Measurements from ENCODE around the gene SPATA32.
A peak's percentile ranks its signal among the peaks of the same experiment; 100 is the strongest.

SPATA32 gene

DNA sequence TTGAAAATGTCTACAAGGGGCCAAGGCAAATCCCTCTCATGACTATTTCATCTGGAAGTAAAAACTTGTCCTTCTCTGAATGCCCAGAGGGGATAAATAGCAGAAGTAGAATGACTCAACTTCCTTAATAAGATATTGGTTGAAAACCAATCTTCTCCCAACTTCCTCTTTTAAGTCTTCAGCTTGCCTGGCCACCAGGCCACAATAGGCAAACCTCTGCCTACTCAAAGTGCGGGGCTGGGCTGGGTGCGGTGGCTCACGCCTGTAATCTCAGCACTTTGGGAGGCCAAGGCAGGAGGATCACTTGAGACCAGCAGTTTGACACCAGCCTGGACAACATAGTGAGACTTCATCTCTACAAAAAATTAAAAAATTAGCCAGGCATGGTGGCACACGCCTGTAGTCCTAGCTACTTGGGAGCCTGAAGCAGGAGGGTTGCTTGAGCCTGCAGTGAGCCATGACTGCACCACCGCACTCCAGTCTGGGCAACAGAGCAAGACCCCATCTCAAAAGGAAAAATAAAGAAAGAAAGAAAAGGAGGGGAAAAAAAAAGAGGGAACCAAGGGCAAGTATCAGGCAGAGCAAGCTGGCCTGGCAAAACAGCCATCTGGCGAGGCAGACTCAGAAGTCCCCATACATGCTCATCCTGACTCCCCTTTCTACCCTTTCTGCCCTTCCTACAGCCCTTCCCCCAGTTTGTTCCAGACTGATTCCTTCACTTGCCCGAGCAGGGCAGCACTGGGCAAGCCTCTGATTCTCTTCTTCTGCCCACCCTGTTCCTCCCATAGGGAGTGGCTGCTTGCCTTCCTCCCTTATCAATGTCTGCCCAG is 34.3 kb upstream of the SPATA32 start:
- no peak for TF ChIP-seq Cebpa-rat (IDR thresholded peaks at IDR 0.05)
- Histone ChIP-seq H3K9me3 (no peaks in the 10 kb centered on the region), H3K27me3 (no peaks in the 10 kb centered on the region), H3K36me3 (peaks cover 21% of the 10 kb centered on the region; the same call in 1 of the 2 replicates), H3K4me3 (no peak overlapping the region; the same call in 1 of the 2 replicates), H3K9ac (no peak overlapping the region), H4K20me1 (peaks cover 48% of the 10 kb centered on the region; the same call in 1 of the 2 replicates), H3K27ac (peak overlapping the region; percentile 90), H3K4me2 (peak overlapping the region; percentile 92), H3K4me1 (peaks cover 100% of the 10 kb centered on the region)

GRCh38 chr17:45294506-45294905 is 32.6 kb upstream of the SPATA32 start:
- peak overlapping the region; percentile 92 for H3K4me2 ChIP-seq
- no peak for TF ChIP-seq Cebpa-rat (IDR thresholded peaks at IDR 0.05)
- H4K20me1 ChIP-seq = peaks cover 48% of the 10 kb centered on the region; the same call in 1 of the 2 replicates
- H3K27me3 ChIP-seq = no peaks in the 10 kb centered on the region
- no peaks in the 10 kb centered on the region for H3K9me3 ChIP-seq
- peak overlapping the region; percentile 90 for H3K27ac ChIP-seq
- no peak overlapping the region for H3K4me3 ChIP-seq
- H3K36me3 ChIP-seq = peaks cover 35% of the 10 kb centered on the region
- H3K4me1 ChIP-seq = peaks cover 100% of the 10 kb centered on the region
- 0 out of 2 replicates have a peak overlapping the region, but pooled peaks have one; percentile 42 for H3K9ac ChIP-seq

GRCh38 chr17:45293413-45294211 is 31.7 kb upstream of the SPATA32 start:
- no peak for TF ChIP-seq Cebpa-rat (IDR thresholded peaks at IDR 0.05)
- peaks cover 35% of the 10 kb centered on the region for H3K36me3 ChIP-seq
- H4K20me1 ChIP-seq = peaks cover 41% of the 10 kb centered on the region; the same call in 1 of the 2 replicates
- no peaks in the 10 kb centered on the region for H3K9me3 ChIP-seq
- H3K4me2 ChIP-seq = peak overlapping the region; percentile 92
- peak overlapping the region; percentile 42; the same call in 1 of the 2 replicates for H3K9ac ChIP-seq
- peaks cover 100% of the 10 kb centered on the region for H3K4me1 ChIP-seq
- H3K27ac ChIP-seq = peak overlapping the region; percentile 90
- H3K4me3 ChIP-seq = no peak overlapping the region
- no peaks in the 10 kb centered on the region for H3K27me3 ChIP-seq

DNA sequence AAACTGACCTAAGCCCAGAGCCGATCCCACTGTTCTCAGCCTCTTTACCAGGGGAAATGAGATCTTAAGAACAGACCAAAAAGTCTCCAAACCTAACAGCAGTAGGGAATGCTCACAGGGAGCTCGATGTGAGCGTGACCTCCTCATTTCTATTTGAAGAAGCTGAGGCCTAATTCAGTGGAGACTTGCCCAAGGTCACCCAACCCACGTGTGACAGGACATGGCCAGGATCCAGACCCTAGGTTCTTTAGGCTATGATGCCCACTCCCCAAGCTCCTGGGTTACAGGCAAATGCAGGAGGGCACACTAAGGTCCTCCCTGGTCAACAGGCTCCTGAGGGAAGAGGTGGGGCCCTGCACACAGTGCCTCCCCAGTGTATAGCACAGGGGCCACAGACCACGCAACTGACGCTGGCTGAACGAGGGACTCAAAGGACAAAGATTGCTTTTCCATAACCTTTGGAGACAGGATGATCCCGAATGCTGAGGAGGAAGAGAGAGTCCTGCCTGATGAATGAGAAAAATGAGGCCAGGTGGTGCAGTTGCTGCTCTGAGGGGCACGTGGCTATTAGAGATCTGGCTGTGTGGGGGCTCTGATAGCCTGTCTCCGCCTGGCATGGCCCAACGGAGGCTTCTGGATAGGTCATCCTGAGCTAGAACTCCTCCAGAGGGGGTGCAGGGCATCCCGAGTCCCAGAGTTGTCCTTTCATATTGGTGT is 31.0 kb upstream of the SPATA32 start:
- Histone ChIP-seq H3K27me3 (no peaks in the 10 kb centered on the region), H3K4me3 (no peak overlapping the region), H3K4me2 (peak overlapping the region; percentile 92), H3K4me1 (peaks cover 100% of the 10 kb centered on the region), H3K36me3 (peaks cover 36% of the 10 kb centered on the region), H4K20me1 (peaks cover 38% of the 10 kb centered on the region; the same call in 1 of the 2 replicates), H3K9me3 (no peaks in the 10 kb centered on the region), H3K9ac (peak overlapping the region; percentile 42), H3K27ac (peak overlapping the region; percentile 90)
- no peak for TF ChIP-seq Cebpa-rat (IDR thresholded peaks at IDR 0.05)

DNA sequence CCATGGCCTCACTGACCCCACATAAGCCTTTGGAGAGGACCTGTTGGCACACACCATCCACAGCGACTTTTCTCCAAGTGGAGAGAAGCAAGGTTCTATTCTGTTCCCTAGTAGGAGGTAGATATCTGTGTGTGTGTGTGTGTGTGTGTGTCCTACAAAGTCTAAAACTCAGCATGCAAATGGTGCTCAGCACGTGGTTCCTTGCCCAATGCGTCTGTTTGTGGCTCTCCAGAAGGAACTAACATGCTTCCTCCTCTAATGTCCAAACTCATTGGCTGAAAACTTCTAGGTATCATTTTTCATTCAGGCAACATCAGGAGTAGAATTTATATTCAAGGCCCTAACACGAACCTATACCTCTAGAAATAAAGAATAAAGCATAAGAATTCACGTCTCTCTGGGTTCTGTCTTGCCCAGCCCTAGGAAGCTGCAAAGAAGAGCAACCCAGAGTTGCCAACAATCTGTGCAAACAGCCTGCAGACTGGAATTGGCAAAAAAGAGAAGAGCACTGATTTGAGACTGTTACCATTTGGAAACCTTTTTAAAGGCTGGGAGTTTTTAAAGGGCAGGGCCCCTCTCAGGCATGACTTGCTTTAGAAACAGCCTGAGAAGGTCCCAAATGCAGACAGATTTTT is 29.4 kb upstream of the SPATA32 start:
- H3K9ac ChIP-seq = peak overlapping the region; percentile 62; the same call in 1 of the 2 replicates
- H3K4me2 ChIP-seq = peak overlapping the region; percentile 92
- TF ChIP-seq Cebpa-rat (IDR thresholded peaks at IDR 0.05) = no peak
- peaks cover 38% of the 10 kb centered on the region; the same call in 1 of the 2 replicates for H4K20me1 ChIP-seq
- H3K4me1 ChIP-seq = peaks cover 95% of the 10 kb centered on the region
- H3K4me3 ChIP-seq = no peak overlapping the region
- no peaks in the 10 kb centered on the region for H3K9me3 ChIP-seq
- peak overlapping the region; percentile 90 for H3K27ac ChIP-seq
- no peaks in the 10 kb centered on the region for H3K27me3 ChIP-seq
- peaks cover 52% of the 10 kb centered on the region for H3K36me3 ChIP-seq

GRCh38 chr17:45290269-45290765 is 28.4 kb upstream of the SPATA32 start:
- peak overlapping the region; percentile 90 for H3K27ac ChIP-seq
- H3K4me2 ChIP-seq = peak overlapping the region; percentile 92
- H3K9ac ChIP-seq = peak overlapping the region; percentile 62
- peaks cover 86% of the 10 kb centered on the region for H3K4me1 ChIP-seq
- H4K20me1 ChIP-seq = peaks cover 31% of the 10 kb centered on the region; the same call in 1 of the 2 replicates
- peaks cover 59% of the 10 kb centered on the region for H3K36me3 ChIP-seq
- H3K4me3 ChIP-seq = 0 out of 2 replicates have a peak overlapping the region, but pooled peaks have one; percentile 36
- TF ChIP-seq Cebpa-rat (IDR thresholded peaks at IDR 0.05) = no peak
- no peaks in the 10 kb centered on the region for H3K27me3 ChIP-seq
- no peaks in the 10 kb centered on the region for H3K9me3 ChIP-seq

- peaks cover 28% of the 10 kb centered on the region; the same call in 1 of the 2 replicates for H4K20me1 ChIP-seq
- no peak for TF ChIP-seq Cebpa-rat (IDR thresholded peaks at IDR 0.05)
Observed at GRCh38 chr17:45289301-45290268, 27.7 kb upstream of the SPATA32 start.

DNA sequence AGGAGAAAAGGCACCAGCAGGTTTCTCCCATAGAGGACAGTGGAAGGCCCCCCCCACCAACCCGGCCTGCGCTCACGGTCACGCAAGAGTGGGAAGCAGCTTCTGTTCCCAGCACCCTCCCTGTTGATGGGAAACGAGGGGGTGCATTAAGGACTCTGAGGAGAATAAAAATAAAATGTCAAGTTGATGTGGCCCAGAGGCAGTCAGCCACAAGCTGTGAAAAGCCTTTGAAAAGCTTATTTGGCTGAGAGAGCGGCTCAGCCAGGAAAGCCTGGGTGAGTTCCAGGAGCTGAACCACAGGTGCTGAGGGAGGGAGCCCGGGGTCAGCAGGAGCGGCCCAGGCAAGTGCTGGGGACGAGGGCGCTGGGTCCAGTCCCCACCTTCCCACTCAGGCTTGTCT is 26.9 kb upstream of the SPATA32 start:
- Histone ChIP-seq H3K4me1 (peaks cover 81% of the 10 kb centered on the region), H3K9me3 (no peaks in the 10 kb centered on the region), H4K20me1 (peaks cover 25% of the 10 kb centered on the region; the same call in 1 of the 2 replicates), H3K36me3 (peaks cover 65% of the 10 kb centered on the region), H3K9ac (peak overlapping the region; percentile 62), H3K27me3 (no peaks in the 10 kb centered on the region), H3K4me3 (peak overlapping the region; percentile 36; the same call in 1 of the 2 replicates), H3K27ac (peak overlapping the region; percentile 90), H3K4me2 (peak overlapping the region; percentile 92)
- TF ChIP-seq Cebpa-rat (IDR thresholded peaks at IDR 0.05) = no peak

More at GRCh38 chr17:45289301-45290268, 27.7 kb upstream of the SPATA32 start:
- H3K4me1 ChIP-seq = peaks cover 81% of the 10 kb centered on the region
- H3K27me3 ChIP-seq = no peaks in the 10 kb centered on the region
- H3K9ac ChIP-seq = peak overlapping the region; percentile 62
- H3K9me3 ChIP-seq = no peaks in the 10 kb centered on the region
- H3K4me3 ChIP-seq = peak overlapping the region; percentile 36; the same call in 1 of the 2 replicates
- peaks cover 65% of the 10 kb centered on the region for H3K36me3 ChIP-seq
- peak overlapping the region; percentile 92 for H3K4me2 ChIP-seq
- H3K27ac ChIP-seq = peak overlapping the region; percentile 90

All from BLaER1 (cell line).